GM23248 (cell line): ENCODE results near the gene PRKCA. TPM values are rescaled to one million over a fixed set of nuclear protein-coding genes. Genes with fewer than 3 reads are reported as not detected.

Experiments used
- DNase-seq: peaks from one replicate; pipeline ENCODE4 v3.0.0-alpha.2; 2015
- H2AFZ ChIP-seq: fragments of 200-600 bp; sonication (generic); 2 replicates; pipeline ENCODE4 v1.6.1; 2016; ENCODE audit warnings: antibody characterized with exemption
- H3F3A ChIP-seq: fragments of 200-600 bp; sonication (generic); 2 replicates; pipeline ENCODE4 v1.6.1; 2016; ENCODE audit warnings: mild to moderate bottlenecking, antibody characterized with exemption, mixed run types; ENCODE audit not compliant: insufficient read depth
- H3K27ac ChIP-seq: fragments of 200-600 bp; sonication (generic); 2 replicates; pipeline ENCODE4 v1.5.1; 2016; ENCODE audit warnings: mild to moderate bottlenecking
- H3K27me3 ChIP-seq: fragments of 200-600 bp; sonication (generic); replicated peaks from 2 replicates; pipeline ENCODE4 v1.6.1; 2016; ENCODE audit warnings: mild to moderate bottlenecking; ENCODE audit not compliant: insufficient read depth
- H3K36me3 ChIP-seq: fragments of 200-600 bp; sonication (generic); 2 replicates; pipeline ENCODE4 v1.6.1; 2016; ENCODE audit warnings: low read depth, mild to moderate bottlenecking
- H3K4me1 ChIP-seq: fragments of 200-600 bp; sonication (generic); 2 replicates; pipeline ENCODE4 v1.6.1; 2016; ENCODE audit warnings: mild to moderate bottlenecking; ENCODE audit not compliant: insufficient read depth
- H3K4me2 ChIP-seq: fragments of 200-600 bp; sonication (generic); one replicate; pipeline ENCODE4 v1.6.1; 2016; ENCODE audit warnings: mild to moderate bottlenecking; ENCODE audit not compliant: unreplicated experiment
- H3K4me3 ChIP-seq: fragments of 200-600 bp; sonication (generic); 2 replicates; pipeline ENCODE4 v1.5.1; 2016; ENCODE audit warnings: mild to moderate bottlenecking
- H3K79me2 ChIP-seq: fragments of 200-600 bp; sonication (generic); 2 replicates; pipeline ENCODE4 v1.6.1; 2016; ENCODE audit warnings: mild to moderate bottlenecking; ENCODE audit not compliant: insufficient read depth
- H3K9ac ChIP-seq: fragments of 200-600 bp; sonication (generic); 2 replicates; pipeline ENCODE4 v1.6.1; 2016; ENCODE audit warnings: mild to moderate bottlenecking
- H3K9me2 ChIP-seq: fragments of 200-600 bp; sonication (generic); 2 replicates; pipeline ENCODE4 v1.6.1; 2016; ENCODE audit warnings: mixed run types, mild to moderate bottlenecking, moderate library complexity; ENCODE audit not compliant: insufficient read depth
- H3K9me3 ChIP-seq: fragments of 200-600 bp; sonication (generic); one replicate; pipeline ENCODE4 v1.6.1; 2017; ENCODE audit warnings: low read depth
- H4K20me1 ChIP-seq: fragments of 200-600 bp; sonication (generic); 2 replicates; pipeline ENCODE4 v1.6.0; 2016; ENCODE audit not compliant: insufficient read depth
- EZH2 ChIP-seq: fragments of 200-600 bp; sonication (generic); IDR thresholded peaks from 2 replicates; pipeline ENCODE4 v1.6.1; 2018; ENCODE audit warnings: antibody characterized with exemption, mild to moderate bottlenecking; ENCODE audit not compliant: insufficient read depth, poor library complexity, severe bottlenecking
- EZH2phosphoT487 ChIP-seq: fragments of 200-600 bp; sonication (generic); IDR thresholded peaks from 2 replicates; pipeline ENCODE4 v1.6.1; 2018; ENCODE audit warnings: antibody characterized with exemption, moderate library complexity, mild to moderate bottlenecking, low read depth; ENCODE audit not compliant: insufficient read depth
- WGBS, 2 experiments: methylation state at CpG; one replicate each; pipeline ENCODE4 v1.1.6; 2015 to 2017; ENCODE audit warnings: low lambda C conversion rate in 2 of 2, low coverage in 1 of 2; ENCODE audit errors: missing lambda C conversion rate in 2 of 2; 5-methylcytosine and 5-hydroxymethylcytosine counted together
- in situ Hi-C: fragments of 300-500 bp; cut with MboI; formaldehyde crosslinking; loops from 2 replicates; pipeline ENCODE4 v1.15.0; 2020
- polyA plus RNA-seq: library from polyadenylated mRNA; unstranded; fragments of >200 nt; fragmentation: Nextera tagmentation; extraction: Ambion mirVana; gene quantifications from 2 replicates; pipeline ENCODE4 v1.2.1, GENCODE V29; 2016
- total RNA-seq: library from RNA; depleted of rRNA; stranded (reverse); fragments of >200 nt; shearing (Covaris generic); gene quantifications from 2 replicates; pipeline ENCODE4 v1.2.3, GENCODE V29; 2014

PRKCA gene
- total and polyA plus RNA-seq, 2 experiments from 2014 or later: 17.3 to 28.5 TPM

- Histone ChIP-seq H3K9me2 (no peaks in the 10 kb centered on the region), H2AFZ (no peak overlapping the region), H3K36me3 (peaks cover 4% of the 10 kb centered on the region), H3K79me2 (no peaks in the 10 kb centered on the region), H3K27me3 (no peaks in the 10 kb centered on the region), H3K4me2 (no peak overlapping the region), H3K4me1 (no peaks in the 10 kb centered on the region), H3K27ac (no peak overlapping the region), H3K9me3 (no peaks in the 10 kb centered on the region), H3K4me3 (no peak overlapping the region), H3F3A (no peaks in the 10 kb centered on the region), H3K9ac (no peak overlapping the region), H4K20me1 (no peaks in the 10 kb centered on the region)
- in situ Hi-C loops: no loop called here
- DNase-seq: no peak
- TF ChIP-seq EZH2: no peak
- TF ChIP-seq EZH2phosphoT487: no peak
- WGBS, 2 experiments: 85% methylated on average over 9 of the region's 9 CpGs
Observed at GRCh38 chr17:66782851-66783250, 480.4 kb downstream of the PRKCA start.

GRCh38 chr17:66783656-66784381 is 481.4 kb downstream of the PRKCA start:
- no peaks in the 10 kb centered on the region for H3K4me1 ChIP-seq
- DNase-seq: no peak
- WGBS, 2 experiments: 94 to 95% methylated on average over 17 of the region's 17 CpGs

GRCh38 chr17:66784621-66785364 is 482.4 kb downstream of the PRKCA start:
- Histone ChIP-seq H3K4me3 (no peak overlapping the region), H3K4me1 (no peaks in the 10 kb centered on the region), H3K9me2 (no peaks in the 10 kb centered on the region), H2AFZ (no peak overlapping the region), H4K20me1 (no peaks in the 10 kb centered on the region), H3K36me3 (peaks cover 9% of the 10 kb centered on the region), H3F3A (no peaks in the 10 kb centered on the region), H3K9ac (no peak overlapping the region), H3K79me2 (no peaks in the 10 kb centered on the region), H3K4me2 (no peak overlapping the region), H3K27me3 (no peaks in the 10 kb centered on the region), H3K9me3 (no peaks in the 10 kb centered on the region), H3K27ac (no peak overlapping the region)
- TF ChIP-seq EZH2: no peak
- in situ Hi-C loops: no loop called here
- no peak for DNase-seq
- 85 to 90% methylated on average over 11 of the region's 11 CpGs for WGBS, 2 experiments

More at GRCh38 chr17:66783656-66784381, 481.4 kb downstream of the PRKCA start:
- Histone ChIP-seq H3K9me2 (no peaks in the 10 kb centered on the region), H3F3A (no peaks in the 10 kb centered on the region), H3K79me2 (no peaks in the 10 kb centered on the region), H3K4me2 (no peak overlapping the region), H3K27me3 (no peaks in the 10 kb centered on the region), H3K9ac (no peak overlapping the region), H3K36me3 (peaks cover 4% of the 10 kb centered on the region), H3K9me3 (no peaks in the 10 kb centered on the region), H2AFZ (no peak overlapping the region), H3K27ac (no peak overlapping the region), H4K20me1 (no peaks in the 10 kb centered on the region), H3K4me3 (no peak overlapping the region)
- TF ChIP-seq EZH2phosphoT487 (no peak), EZH2 (no peak)
- in situ Hi-C loops: no loop called here

- TF ChIP-seq EZH2phosphoT487 (no peak), EZH2 (no peak)
- no peak overlapping the region for H3K4me2 ChIP-seq
- no peaks in the 10 kb centered on the region for H3K4me1 ChIP-seq
- in situ Hi-C loops: no loop called here
- H3K9me2 ChIP-seq: no peaks in the 10 kb centered on the region
- no peak overlapping the region for H3K4me3 ChIP-seq
- H3K27me3 ChIP-seq: no peaks in the 10 kb centered on the region
- no peak overlapping the region for H2AFZ ChIP-seq
- no peaks in the 10 kb centered on the region for H4K20me1 ChIP-seq
- no peak for DNase-seq
- WGBS, 2 experiments: 93 to 97% methylated on average over 10 of the region's 10 CpGs
- no peaks in the 10 kb centered on the region for H3K9me3 ChIP-seq
- no peaks in the 10 kb centered on the region for H3F3A ChIP-seq
- H3K36me3 ChIP-seq: peaks cover 14% of the 10 kb centered on the region
- H3K79me2 ChIP-seq: no peaks in the 10 kb centered on the region
- no peak overlapping the region for H3K9ac ChIP-seq
- H3K27ac ChIP-seq: no peak overlapping the region
Observed at GRCh38 chr17:66786107-66786506, 483.7 kb downstream of the PRKCA start.
